ENCODE data around the gene DYNC1H1. TPM values are rescaled to one million over a fixed set of nuclear protein-coding genes. Genes with fewer than 3 reads are reported as not detected.

Gene DYNC1H1
- polyA plus RNA-seq, 1 donor (not counting 4 experiments of a cell fraction or from before 2014, with no cell fraction given), result 166 TPM

GRCh38 chr14:101954501-101954900 lies 9.9 kb upstream of the DYNC1H1 start:
- no peaks in the 10 kb centered on the region for H3K9me3 ChIP-seq (ENCODE audit: control insufficient read depth, low read depth, low read length)
- TF ChIP-seq EZH2 (IDR thresholded peaks at IDR 0.05; ENCODE audit: low read length), result no peak
- TF ChIP-seq CTCF (optimal IDR thresholded peaks at IDR 0.05 in 1 of 3, IDR thresholded peaks at IDR 0.05 in 1 of 3, conservative IDR thresholded peaks at IDR 0.05 in 1 of 3; ENCODE audit: extremely low read depth in 1 of 3, insufficient read depth in 2 of 3, low read length in 3 of 3), result no peak
- no peaks in the 10 kb centered on the region for H3K9me1 ChIP-seq (ENCODE audit: control insufficient read depth, extremely low read depth, insufficient read depth, low read length)
- peaks cover 0 to 4% of the 10 kb centered on the region in 2 experiments for H3K36me3 ChIP-seq (ENCODE audit: control insufficient read depth in 2 of 2, extremely low read depth in 1 of 2, insufficient read depth in 2 of 2, low read length in 2 of 2)
- no peak overlapping the region for H3K4me2 ChIP-seq (ENCODE audit: control insufficient read depth, extremely low read depth, insufficient read depth, low read depth, low read length)
- no peak for DNase-seq (ENCODE audit: low read depth, low spot score)
- H3K9ac ChIP-seq (ENCODE audit: control insufficient read depth, extremely low read depth, insufficient read depth, low read length), result no peak overlapping the region
- peaks cover 2% of the 10 kb centered on the region for H3K79me2 ChIP-seq (ENCODE audit: control insufficient read depth, insufficient read depth, low read length)
- H3K27ac ChIP-seq (ENCODE audit: control insufficient read depth, insufficient read depth, low read length), result no peak overlapping the region
- H3K27me3 ChIP-seq (ENCODE audit: control insufficient read depth, extremely low read depth, insufficient read depth, low read length), result no peaks in the 10 kb centered on the region
- H4K20me1 ChIP-seq (ENCODE audit: control insufficient read depth, extremely low read depth, insufficient read depth, low read length), result no peaks in the 10 kb centered on the region
- FAIRE-seq, result no peak
- H3K4me1 ChIP-seq (ENCODE audit: control insufficient read depth, extremely low read depth, insufficient read depth, low read length), result no peaks in the 10 kb centered on the region
- dilution Hi-C loops (cut with MboI; ENCODE audit: extremely low pct_ligation_motif_present, low sequenced_read_pairs), result no loop called here
- H2AFZ ChIP-seq (ENCODE audit: control insufficient read depth, low read length), result no peak overlapping the region
- no peak overlapping the region for H3K4me3 ChIP-seq (ENCODE audit: control insufficient read depth in 2 of 3, extremely low read depth in 1 of 3, insufficient read depth in 2 of 3, low read depth in 1 of 3, low read length in 3 of 3)

GRCh38 chr14:101955695-101956161 lies 8.6 kb upstream of the DYNC1H1 start:
- DNase-seq (ENCODE audit: low read depth, low spot score), result no peak
- H3K9me1 ChIP-seq (ENCODE audit: control insufficient read depth, extremely low read depth, insufficient read depth, low read length), result no peaks in the 10 kb centered on the region

More at GRCh38 chr14:101955695-101956161, 8.6 kb upstream of the DYNC1H1 start:
- no peak for FAIRE-seq
- Histone ChIP-seq H3K27me3 (ENCODE audit: control insufficient read depth, extremely low read depth, insufficient read depth, low read length) (no peaks in the 10 kb centered on the region), H3K9me3 (ENCODE audit: control insufficient read depth, low read depth, low read length) (no peaks in the 10 kb centered on the region), H3K36me3 (ENCODE audit: control insufficient read depth in 2 of 2, extremely low read depth in 1 of 2, insufficient read depth in 2 of 2, low read length in 2 of 2) (no peaks in the 10 kb centered on the region), H3K4me1 (ENCODE audit: control insufficient read depth, extremely low read depth, insufficient read depth, low read length) (peaks cover 2% of the 10 kb centered on the region), H3K27ac (ENCODE audit: control insufficient read depth, insufficient read depth, low read length) (no peak overlapping the region), H3K79me2 (ENCODE audit: control insufficient read depth, insufficient read depth, low read length) (no peaks in the 10 kb centered on the region), H2AFZ (ENCODE audit: control insufficient read depth, low read length) (no peak overlapping the region), H3K4me3 (ENCODE audit: control insufficient read depth in 2 of 3, extremely low read depth in 1 of 3, insufficient read depth in 2 of 3, low read depth in 1 of 3, low read length in 3 of 3) (no peak overlapping the region), H3K9ac (ENCODE audit: control insufficient read depth, extremely low read depth, insufficient read depth, low read length) (no peak overlapping the region), H4K20me1 (ENCODE audit: control insufficient read depth, extremely low read depth, insufficient read depth, low read length) (no peaks in the 10 kb centered on the region), H3K4me2 (ENCODE audit: control insufficient read depth, extremely low read depth, insufficient read depth, low read depth, low read length) (no peak overlapping the region)
- dilution Hi-C loops (cut with MboI; ENCODE audit: extremely low pct_ligation_motif_present, low sequenced_read_pairs), result no loop called here
- TF ChIP-seq CTCF (optimal IDR thresholded peaks at IDR 0.05 in 1 of 3, IDR thresholded peaks at IDR 0.05 in 1 of 3, conservative IDR thresholded peaks at IDR 0.05 in 1 of 3; ENCODE audit: extremely low read depth in 1 of 3, insufficient read depth in 2 of 3, low read length in 3 of 3) (no peak), EZH2 (IDR thresholded peaks at IDR 0.05; ENCODE audit: low read length) (no peak)
